B cell (primary cell): Measurements from ENCODE around the gene TMEM82. TPM values are rescaled to one million over a fixed set of nuclear protein-coding genes. Genes with fewer than 3 reads are reported as not detected.

Experiments used
- ATAC-seq: fragments of 200-7000 bp; cut with Tn5 transposase; one replicate; pipeline ENCODE4 v1.10.0; 2021; ENCODE audit warnings: low read depth, mild to moderate bottlenecking, moderate number of reproducible peaks, moderate library complexity
- CTCF ChIA-PET: fragments of 350-600 bp; sonication (Branson Sonifier 250); formaldehyde crosslinking; loops from one replicate; lab custom pipeline; 2021; ENCODE audit warnings: antibody characterized with exemption, inconsistent platforms; lab: Charles Lee
- POLR2A ChIA-PET: fragments of 350-600 bp; sonication (Branson Sonifier 250); formaldehyde crosslinking; loops from one replicate; lab custom pipeline; 2021; ENCODE audit warnings: antibody characterized with exemption; lab: Charles Lee
- DNase-seq: peaks from one replicate; pipeline ENCODE4 v3.0.0; 2013
- H2AFZ ChIP-seq: 2 replicates; pipeline ENCODE4 v1.6.1; 2012; ENCODE audit warnings: mild to moderate bottlenecking, low read depth, low read length; ENCODE audit not compliant: insufficient read depth, poor library complexity, severe bottlenecking
- H3K27ac ChIP-seq, 2 donors: 1 replicate in 1 of 2; 2 replicates in 1 of 2; pipeline ENCODE4 v1.5.1; 2012 to 2013; ENCODE audit warnings: low read length in 2 of 2, mild to moderate bottlenecking in 2 of 2, moderate library complexity in 1 of 2
- H3K27me3 ChIP-seq, 4 experiments: fragments of 200-600 bp in 1 of 4; sonication (generic) in 1 of 4; replicated peaks in 1 of 4; 1 replicate in 2 of 4; 2 replicates in 2 of 4; pipeline versions ENCODE4 v1.6.1 to v1.7.0; 2013 to 2016; ENCODE audit warnings: low read length in 3 of 4, mild to moderate bottlenecking in 2 of 4, mixed read lengths in 1 of 4, moderate library complexity in 1 of 4; ENCODE audit not compliant: insufficient read depth in 4 of 4, control insufficient read depth in 3 of 4; ENCODE audit errors: control extremely low read depth in 1 of 4
- H3K36me3 ChIP-seq, 2 experiments: replicated peaks in 1 of 2; 1 replicate in 1 of 2; 2 replicates in 1 of 2; pipeline versions ENCODE4 v1.6.1 to v1.7.1; 2013; ENCODE audit warnings: low read length in 1 of 2; ENCODE audit not compliant: insufficient read depth in 2 of 2, control insufficient read depth in 1 of 2; ENCODE audit errors: control extremely low read depth in 1 of 2, extremely low read depth in 1 of 2
- H3K4me1 ChIP-seq, 2 donors: fragments of 200-600 bp in 1 of 2; sonication (generic) in 1 of 2; 1 replicate in 1 of 2; 2 replicates in 1 of 2; pipeline versions ENCODE4 v1.5.1 to v1.6.1; 2013 to 2017; ENCODE audit warnings: low read length in 2 of 2; ENCODE audit not compliant: control insufficient read depth in 2 of 2, insufficient read depth in 2 of 2
- H3K4me2 ChIP-seq: replicated peaks from 2 replicates; pipeline ENCODE3; 2012; ENCODE audit warnings: mild to moderate bottlenecking, low read depth, low read length; ENCODE audit not compliant: poor library complexity, severe bottlenecking
- H3K4me3 ChIP-seq, 5 experiments: fragments of 200-600 bp in 1 of 5; sonication (generic) in 1 of 5; 1 replicate in 3 of 5; 2 replicates in 2 of 5; pipeline versions ENCODE4 v1.5.1 to v1.7.0; 2011 to 2016; ENCODE audit warnings: low read length in 4 of 5, mild to moderate bottlenecking in 4 of 5, low read depth in 2 of 5, control low read depth in 1 of 5, moderate library complexity in 1 of 5; ENCODE audit not compliant: insufficient read depth in 1 of 5; ENCODE audit errors: control extremely low read depth in 1 of 5, extremely low read depth in 1 of 5
- H3K79me2 ChIP-seq: fragments of 200-600 bp; sonication (generic); one replicate; pipeline ENCODE4 v1.6.0; 2016; ENCODE audit warnings: low read length; ENCODE audit not compliant: control insufficient read depth, insufficient read depth
- H3K9ac ChIP-seq: fragments of 200-600 bp; sonication (generic); 2 replicates; pipeline ENCODE4 v1.6.1; 2017; ENCODE audit warnings: mild to moderate bottlenecking, low read length, moderate library complexity
- H3K9me3 ChIP-seq, 3 donors: one replicate each; pipeline versions ENCODE4 v1.6.1 to v1.7.1; 2013; ENCODE audit warnings: low read length in 2 of 3; ENCODE audit not compliant: control insufficient read depth in 2 of 3, insufficient read depth in 1 of 3; ENCODE audit errors: control extremely low read depth in 1 of 3
- H4K20me1 ChIP-seq: 2 replicates; pipeline ENCODE4 v1.6.0; 2012; ENCODE audit warnings: mild to moderate bottlenecking, low read length; ENCODE audit not compliant: insufficient read depth, control insufficient read depth, poor library complexity, severe bottlenecking
- H3K27ac Mint-ChIP-seq: one replicate; pipeline ENCODE4 v1.8.0; 2021; ENCODE audit warnings: mixed read lengths
- H3K27me3 Mint-ChIP-seq: one replicate; pipeline ENCODE4 v1.8.0; 2021; ENCODE audit warnings: mixed read lengths
- H3K4me1 Mint-ChIP-seq: one replicate; pipeline ENCODE4 v1.8.0; 2021; ENCODE audit warnings: mixed read lengths
- H3K4me3 Mint-ChIP-seq: one replicate; pipeline ENCODE4 v1.8.0; 2021; ENCODE audit warnings: mixed read lengths
- H3K9me3 Mint-ChIP-seq: one replicate; pipeline ENCODE4 v1.8.0; 2022; ENCODE audit warnings: mixed read lengths; ENCODE audit not compliant: insufficient read depth
- CTCF ChIP-seq: fragments of 200-600 bp; IDR thresholded peaks from one replicate; pipeline ENCODE4 v1.8.0; 2022; ENCODE audit warnings: antibody characterized with exemption, mild to moderate bottlenecking
- EZH2 ChIP-seq: IDR thresholded peaks from 2 replicates; pipeline ENCODE4 v1.6.1; 2012; ENCODE audit warnings: borderline replicate concordance, low read depth, mild to moderate bottlenecking, moderate library complexity, low read length; ENCODE audit not compliant: insufficient read depth, poor library complexity, severe bottlenecking
- WGBS: methylation state at CpG from one replicate; pipeline ENCODE4 v1.1.5; 2013; ENCODE audit warnings: missing lambda C conversion rate; ENCODE audit not compliant: insufficient coverage; 5-methylcytosine and 5-hydroxymethylcytosine counted together
- intact Hi-C: fragments of 100-400 bp; cut with micrococcal nuclease; formaldehyde crosslinking; loops from one replicate; pipeline ENCODE4 v1.10.0; 2022
- polyA plus RNA-seq: library from polyadenylated mRNA; depleted of rRNA; stranded (reverse); fragments of >200 nt; gene quantifications from 2 replicates; pipeline ENCODE4 v1.2.3, GENCODE V29; 2012
- total RNA-seq, 2 donors: library from RNA; stranded (reverse); fragments of 120-200 nt in 1 of 2; gene quantifications; 1 replicate in 1 of 2; 2 replicates in 1 of 2; pipeline versions ENCODE4 v1.2.3 to v1.2.4, GENCODE V29; 2013 to 2022

The TMEM82 gene
- total and polyA plus RNA-seq, 2 donors (not counting 1 experiment from before 2014, with no cell fraction given) = not detected

GRCh38 chr1:15736038-15736891 is 6.0 kb upstream of the TMEM82 start, which contains the start of gene SLC25A34:
Gene SLC25A34 (plus strand): TSS chr1:15736258. CDS start chr1:15736486, 228 bp downstream.
- CTCF ChIA-PET = interaction anchor here (6.8 kb wide), 1 partner anchor 141 kb away, joined by 75 read pairs; no protein-coding TSS in a partner anchor
- no peak within 1 kb of the TSS for H3K4me2 ChIP-seq
- no peaks in the 10 kb centered on the region for H3K27me3 Mint-ChIP-seq
- DNase-seq (no peak), ATAC-seq (no peak)
- H3K27ac ChIP-seq = no peak within 1 kb of the TSS
- no peak within 1 kb of the TSS for H2AFZ ChIP-seq
- H3K4me3 ChIP-seq = no peak within 1 kb of the TSS
- peaks cover 3% of the 10 kb centered on the region for H3K4me1 Mint-ChIP-seq
- peak within 1 kb of the TSS; percentile 53 for H3K27ac Mint-ChIP-seq
- POLR2A ChIA-PET = interaction anchor here (0.7 kb wide), 2 partner anchors 518 to 990 kb away, joined by 3 read pairs; no protein-coding TSS in a partner anchor
- no peak for TF ChIP-seq EZH2
- no peak for TF ChIP-seq CTCF
- H4K20me1 ChIP-seq = no peaks in the 10 kb centered on the region
- H3K4me1 ChIP-seq = peaks cover 0 to 6% of the 10 kb centered on the region in 2 donors
- H3K9me3 Mint-ChIP-seq = no peaks in the 10 kb centered on the region
- no peaks in the 10 kb centered on the region for H3K9me3 ChIP-seq
- no peak within 1 kb of the TSS for H3K9ac ChIP-seq
- H3K4me3 Mint-ChIP-seq = no peak within 1 kb of the TSS
- H3K79me2 ChIP-seq = no peaks in the 10 kb centered on the region
- WGBS = 97% methylated on average over 35 of the region's 35 CpGs
- H3K27me3 ChIP-seq = no peaks in the 10 kb centered on the region
- intact Hi-C loops = no loop called here
- peaks cover 0 to 33% of the 10 kb centered on the region in 2 experiments for H3K36me3 ChIP-seq

- Histone ChIP-seq H3K9me3 (no peaks in the 10 kb centered on the region), H3K4me2 (no peak overlapping the region), H3K27ac (no peak overlapping the region), H3K9ac (no peak overlapping the region), H3K4me3 (no peak overlapping the region), H3K36me3 (peaks cover 0 to 27% of the 10 kb centered on the region in 2 experiments), H4K20me1 (no peaks in the 10 kb centered on the region), H3K4me1 (peaks cover 0 to 11% of the 10 kb centered on the region in 2 donors), H2AFZ (no peak overlapping the region), H3K27me3 (no peaks in the 10 kb centered on the region), H3K79me2 (no peaks in the 10 kb centered on the region)
- ATAC-seq (no peak), DNase-seq (no peak)
- POLR2A ChIA-PET = no interaction called here
- intact Hi-C loops = no loop called here
- Mint-ChIP-seq H3K4me3 (no peak overlapping the region), H3K4me1 (peaks cover 6% of the 10 kb centered on the region), H3K9me3 (no peaks in the 10 kb centered on the region), H3K27ac (no peak overlapping the region), H3K27me3 (no peaks in the 10 kb centered on the region)
- TF ChIP-seq EZH2 (no peak), CTCF (no peak)
- WGBS = 70% methylated on average over 2 of the region's 6 CpGs
- CTCF ChIA-PET = interaction anchor here (0.7 to 6.8 kb wide), 4 partner anchors 139 to 237 kb away, joined by 3 to 75 read pairs (median 3); no protein-coding TSS in a partner anchor
These were observed 5.4 kb upstream of the TMEM82 start for GRCh38 chr1:15736892-15737261.
